ENCODE measurements around the gene RABL2B.

GRCh38 chr22:50733521-50734342 is 49.7 kb downstream of the RABL2B start:
- TF ChIP-seq CTCF (IDR thresholded peaks at IDR 0.05) (no peak), REST (IDR thresholded peaks at IDR 0.05; ENCODE audit: insufficient read depth in 1 of 2, low read depth in 2 of 2, low read length in 1 of 2) (no peak)
